SK-N-SH (cell line): Measurements from ENCODE around the gene TEK. TPM values are rescaled to one million over a fixed set of nuclear protein-coding genes. Genes with fewer than 3 reads are reported as not detected.

ENCODE experiments used
- CTCF ChIA-PET: fragments of 300-600, 350-600 bp; formaldehyde crosslinking; extraction: SDS; loops from one replicate; lab custom pipeline; 2021; lab: Yijun Ruan, JAX
- POLR2A ChIA-PET: fragments of 350-600 bp; sonication (Branson Sonifier 250); formaldehyde crosslinking; extraction: SDS; loops from one replicate; lab custom pipeline; 2020; ENCODE audit warnings: antibody characterized with exemption, inconsistent platforms; lab: Yijun Ruan, JAX
- DNase-seq: peaks from one replicate; pipeline ENCODE4 v3.0.0; 2012
- H2AFZ ChIP-seq: fragments of 200-600 bp; sonication (generic); 2 replicates; pipeline ENCODE4 v1.8.1; 2016; ENCODE audit warnings: antibody characterized with exemption, mild to moderate bottlenecking, low read depth
- H3F3A ChIP-seq: fragments of 200-600 bp; sonication (generic); replicated peaks from 2 replicates; pipeline ENCODE3; 2016; ENCODE audit warnings: antibody characterized with exemption, mild to moderate bottlenecking; ENCODE audit not compliant: insufficient read depth
- H3K27ac ChIP-seq, 2 experiments: fragments of 200-500 bp in 1 of 2; fragments of 200-600 bp in 1 of 2; sonication (Bioruptor generic) in 1 of 2; sonication (generic), shearing (Covaris generic) in 1 of 2; 2 replicates each; pipeline versions ENCODE4 v1.5.1 to v1.6.1; 2014 to 2016; ENCODE audit warnings: low read depth in 2 of 2, inconsistent platforms in 1 of 2, low read length in 1 of 2, mild to moderate bottlenecking in 1 of 2, mixed read lengths in 1 of 2
- H3K27me3 ChIP-seq: fragments of 200-600 bp; sonication (generic), shearing (Covaris generic); 2 replicates; pipeline ENCODE4 v1.6.1; 2016; ENCODE audit warnings: mixed run types; ENCODE audit not compliant: insufficient read depth
- H3K36me3 ChIP-seq, 2 experiments: fragments of 200-500 bp in 1 of 2; fragments of 200-600 bp in 1 of 2; sonication (Bioruptor generic) in 1 of 2; sonication (generic) in 1 of 2; replicated peaks in 1 of 2; 2 replicates each; pipeline versions ENCODE3 to v1.5.1; 2014 to 2016; ENCODE audit warnings: low read length in 1 of 2, mild to moderate bottlenecking in 1 of 2; ENCODE audit not compliant: insufficient read depth in 2 of 2, control insufficient read depth in 1 of 2
- H3K4me1 ChIP-seq, 2 experiments: fragments of 200-500 bp in 1 of 2; fragments of 200-600 bp in 1 of 2; sonication (Bioruptor generic) in 1 of 2; sonication (generic), shearing (Covaris generic) in 1 of 2; 2 replicates each; pipeline versions ENCODE4 v1.5.1 to v1.6.1; 2014 to 2016; ENCODE audit warnings: low read depth in 1 of 2, low read length in 1 of 2, mixed run types in 1 of 2; ENCODE audit not compliant: insufficient read depth in 2 of 2, control insufficient read depth in 1 of 2
- H3K4me2 ChIP-seq: fragments of 200-600 bp; sonication (generic), shearing (Covaris generic); 2 replicates; pipeline ENCODE4 v1.6.1; 2017; ENCODE audit warnings: mixed run types
- H3K4me3 ChIP-seq, 2 experiments: fragments of 200-500 bp in 1 of 2; fragments of 200-600 bp in 1 of 2; sonication (Bioruptor generic) in 1 of 2; sonication (generic), shearing (Covaris generic) in 1 of 2; 2 replicates each; pipeline versions ENCODE4 v1.5.1 to v1.8.1; 2014 to 2016; ENCODE audit warnings: low read depth in 2 of 2, inconsistent platforms in 1 of 2, low read length in 1 of 2, mild to moderate bottlenecking in 1 of 2, mixed read lengths in 1 of 2, moderate library complexity in 1 of 2
- H3K79me2 ChIP-seq: fragments of 200-600 bp; sonication (generic); 2 replicates; pipeline ENCODE4 v1.8.1; 2017; ENCODE audit warnings: mild to moderate bottlenecking; ENCODE audit not compliant: insufficient read depth
- H3K9ac ChIP-seq: fragments of 200-600 bp; sonication (generic); 2 replicates; pipeline ENCODE4 v1.6.1; 2017; ENCODE audit warnings: mixed run types
- H3K9me2 ChIP-seq: fragments of 200-600 bp; sonication (generic); 2 replicates; pipeline ENCODE4 v1.6.1; 2017; ENCODE audit warnings: mixed run types
- H3K9me3 ChIP-seq: fragments of 200-600 bp; sonication (generic); 2 replicates; pipeline ENCODE4 v1.6.1; 2017; ENCODE audit warnings: mixed run types, mild to moderate bottlenecking, moderate library complexity
- H4K20me1 ChIP-seq: fragments of 200-600 bp; sonication (generic); 2 replicates; pipeline ENCODE4 v1.6.1; 2017; ENCODE audit warnings: mild to moderate bottlenecking, mixed run types; ENCODE audit not compliant: insufficient read depth
- CHD2 ChIP-seq: fragments of 150-350 bp; IDR thresholded peaks from 2 replicates; pipeline ENCODE4 v1.6.1; 2018; ENCODE audit warnings: low read length; ENCODE audit not compliant: partially characterized antibody
- CTCF ChIP-seq: fragments of 200-600 bp; sonication (generic); IDR thresholded peaks from 2 replicates; pipeline ENCODE4 v1.6.1; 2017; ENCODE audit warnings: antibody characterized with exemption, mild to moderate bottlenecking, moderate library complexity
- ELF1 ChIP-seq: IDR thresholded peaks from 2 replicates; pipeline ENCODE4 v1.4.0; 2012
- EP300 ChIP-seq, 2 experiments: IDR thresholded peaks; 2 replicates each; pipeline versions ENCODE4 v1.4.0 to v1.6.1; 2012; ENCODE audit warnings: borderline replicate concordance in 1 of 2, low read depth in 1 of 2, low read length in 1 of 2
- FOSL2 ChIP-seq: IDR thresholded peaks from 2 replicates; pipeline ENCODE4 v1.4.0; 2012; ENCODE audit warnings: low read depth, mild to moderate bottlenecking, moderate library complexity, borderline replicate concordance
- FOXJ3 ChIP-seq: sonication (generic); formaldehyde crosslinking; IDR thresholded peaks from 2 replicates; pipeline ENCODE4 v1.5.1; 2020; ENCODE audit warnings: mild to moderate bottlenecking, missing genetic modification reagents
- FOXM1 ChIP-seq: IDR thresholded peaks from 2 replicates; pipeline ENCODE4 v1.4.0; 2012; ENCODE audit warnings: low read depth, mild to moderate bottlenecking
- GABPA ChIP-seq: IDR thresholded peaks from 2 replicates; pipeline ENCODE4 v1.4.0; 2012; ENCODE audit warnings: low read depth, mild to moderate bottlenecking
- GATA2 ChIP-seq: sonication (generic); formaldehyde crosslinking; IDR thresholded peaks from 2 replicates; pipeline ENCODE4 v1.5.0; 2020; ENCODE audit warnings: mild to moderate bottlenecking, missing genetic modification reagents
- JUND ChIP-seq: IDR thresholded peaks from 2 replicates; pipeline ENCODE4 v1.4.0; 2012
- MEF2A ChIP-seq: IDR thresholded peaks from 2 replicates; pipeline ENCODE4 v1.4.0; 2012; ENCODE audit warnings: low read depth, borderline replicate concordance
- RAD21 ChIP-seq: IDR thresholded peaks from 2 replicates; pipeline ENCODE4 v1.6.1; 2012; ENCODE audit warnings: mild to moderate bottlenecking, low read length
- RXRA ChIP-seq: IDR thresholded peaks from 2 replicates; pipeline ENCODE4 v1.4.0; 2012; ENCODE audit warnings: low read depth, mild to moderate bottlenecking, borderline replicate concordance
- SIN3A ChIP-seq: IDR thresholded peaks from 2 replicates; pipeline ENCODE4 v1.6.1; 2012; ENCODE audit warnings: low read depth, mild to moderate bottlenecking, low read length, moderate library complexity, borderline replicate concordance
- SMC3 ChIP-seq: IDR thresholded peaks from 2 replicates; pipeline ENCODE4 v1.6.1; 2012; ENCODE audit warnings: low read depth, low read length, improper control_type of control experiment
- TAF1 ChIP-seq: IDR thresholded peaks from 2 replicates; pipeline ENCODE4 v1.6.1; 2012; ENCODE audit warnings: low read depth, mild to moderate bottlenecking, low read length, moderate library complexity, borderline replicate concordance
- TEAD4 ChIP-seq: IDR thresholded peaks from 2 replicates; pipeline ENCODE4 v1.4.0; 2012; ENCODE audit warnings: mild to moderate bottlenecking, borderline replicate concordance; ENCODE audit not compliant: insufficient read depth
- YY1 ChIP-seq: IDR thresholded peaks from 2 replicates; pipeline ENCODE4 v1.4.0; 2012; ENCODE audit warnings: low read depth, mild to moderate bottlenecking
- whole genome bisulfite sequencing: methylation state at CpG from one replicate; pipeline ENCODE4 v1.1.6; 2017; ENCODE audit warnings: low lambda C conversion rate; 5-methylcytosine and 5-hydroxymethylcytosine counted together
- polyA plus RNA-seq, 3 experiments: library from polyadenylated mRNA; depleted of rRNA; stranded (reverse); fragments of >200 nt; gene quantifications; 2 replicates each; pipeline ENCODE4 v1.2.3, GENCODE V29; 2012
- TF ChIP-seq, protein P1 (sequence below): IDR thresholded peaks from 2 replicates; pipeline ENCODE4 v1.6.1; 2012; ENCODE audit warnings: mild to moderate bottlenecking, low read depth, low read length, moderate library complexity
- TF ChIP-seq, protein P2 (sequence below): IDR thresholded peaks from 2 replicates; pipeline ENCODE4; 2012

Gene TEK
- polyA plus RNA-seq, 1 of the 3 experiments (the other 2 are of a cell fraction) = 0.03 TPM

DNA sequence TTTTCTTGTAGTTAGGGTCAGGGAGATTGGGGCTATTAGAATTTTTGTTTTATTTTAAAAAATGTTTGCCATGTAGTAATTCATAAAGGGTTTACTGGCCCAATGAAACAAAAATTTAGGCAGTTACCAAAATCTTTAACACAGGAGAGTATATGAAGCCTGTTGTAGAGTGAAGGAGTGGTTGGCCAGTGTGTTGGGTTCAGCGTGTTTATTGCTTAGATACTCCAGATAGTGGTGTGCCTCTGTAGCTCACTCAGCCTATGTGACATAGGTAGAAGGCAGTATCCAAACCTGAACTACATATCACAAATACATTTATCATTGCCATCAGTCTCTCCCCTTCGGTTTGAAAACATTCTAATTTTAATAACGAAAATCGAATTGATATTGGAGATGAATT lies 1.2 kb downstream of the TEK start:
- Histone ChIP-seq H3K9me2 (no peaks in the 10 kb centered on the region), H3K9ac (no peak overlapping the region), H3K27me3 (no peaks in the 10 kb centered on the region), H2AFZ (no peak overlapping the region), H3K27ac (no peak overlapping the region), H3K79me2 (no peaks in the 10 kb centered on the region), H3K4me3 (no peak overlapping the region), H3K4me2 (no peak overlapping the region), H3K4me1 (no peaks in the 10 kb centered on the region), H3F3A (no peaks in the 10 kb centered on the region), H4K20me1 (no peaks in the 10 kb centered on the region), H3K36me3 (no peaks in the 10 kb centered on the region), H3K9me3 (no peaks in the 10 kb centered on the region)
- DNase-seq = no peak
- ChIA-PET CTCF (no interaction called here), POLR2A (no interaction called here)
- WGBS = 59% methylated on average over 4 of the region's 4 CpGs
- TF ChIP-seq CTCF (no peak), FOXM1 (no peak), ELF1 (no peak), RAD21 (no peak), CHD2 (no peak), FOXJ3 (CRISPR knock-in tag) (no peak), JUND (no peak), SIN3A (no peak), GABPA (no peak), TAF1 (no peak), TEAD4 (no peak), EP300 (IDR thresholded peaks at IDR 0.05; ENCODE audit: borderline replicate concordance in 1 of 2, low read depth in 1 of 2, low read length in 1 of 2) (no peak), MEF2A (no peak), YY1 (no peak), SMC3 (no peak), FOSL2 (no peak), GATA2 (CRISPR knock-in tag) (no peak), RXRA (no peak)
- TF ChIP-seq, protein P1, sequence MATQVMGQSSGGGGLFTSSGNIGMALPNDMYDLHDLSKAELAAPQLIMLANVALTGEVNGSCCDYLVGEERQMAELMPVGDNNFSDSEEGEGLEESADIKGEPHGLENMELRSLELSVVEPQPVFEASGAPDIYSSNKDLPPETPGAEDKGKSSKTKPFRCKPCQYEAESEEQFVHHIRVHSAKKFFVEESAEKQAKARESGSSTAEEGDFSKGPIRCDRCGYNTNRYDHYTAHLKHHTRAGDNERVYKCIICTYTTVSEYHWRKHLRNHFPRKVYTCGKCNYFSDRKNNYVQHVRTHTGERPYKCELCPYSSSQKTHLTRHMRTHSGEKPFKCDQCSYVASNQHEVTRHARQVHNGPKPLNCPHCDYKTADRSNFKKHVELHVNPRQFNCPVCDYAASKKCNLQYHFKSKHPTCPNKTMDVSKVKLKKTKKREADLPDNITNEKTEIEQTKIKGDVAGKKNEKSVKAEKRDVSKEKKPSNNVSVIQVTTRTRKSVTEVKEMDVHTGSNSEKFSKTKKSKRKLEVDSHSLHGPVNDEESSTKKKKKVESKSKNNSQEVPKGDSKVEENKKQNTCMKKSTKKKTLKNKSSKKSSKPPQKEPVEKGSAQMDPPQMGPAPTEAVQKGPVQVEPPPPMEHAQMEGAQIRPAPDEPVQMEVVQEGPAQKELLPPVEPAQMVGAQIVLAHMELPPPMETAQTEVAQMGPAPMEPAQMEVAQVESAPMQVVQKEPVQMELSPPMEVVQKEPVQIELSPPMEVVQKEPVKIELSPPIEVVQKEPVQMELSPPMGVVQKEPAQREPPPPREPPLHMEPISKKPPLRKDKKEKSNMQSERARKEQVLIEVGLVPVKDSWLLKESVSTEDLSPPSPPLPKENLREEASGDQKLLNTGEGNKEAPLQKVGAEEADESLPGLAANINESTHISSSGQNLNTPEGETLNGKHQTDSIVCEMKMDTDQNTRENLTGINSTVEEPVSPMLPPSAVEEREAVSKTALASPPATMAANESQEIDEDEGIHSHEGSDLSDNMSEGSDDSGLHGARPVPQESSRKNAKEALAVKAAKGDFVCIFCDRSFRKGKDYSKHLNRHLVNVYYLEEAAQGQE = no peak
- TF ChIP-seq, protein P2, sequence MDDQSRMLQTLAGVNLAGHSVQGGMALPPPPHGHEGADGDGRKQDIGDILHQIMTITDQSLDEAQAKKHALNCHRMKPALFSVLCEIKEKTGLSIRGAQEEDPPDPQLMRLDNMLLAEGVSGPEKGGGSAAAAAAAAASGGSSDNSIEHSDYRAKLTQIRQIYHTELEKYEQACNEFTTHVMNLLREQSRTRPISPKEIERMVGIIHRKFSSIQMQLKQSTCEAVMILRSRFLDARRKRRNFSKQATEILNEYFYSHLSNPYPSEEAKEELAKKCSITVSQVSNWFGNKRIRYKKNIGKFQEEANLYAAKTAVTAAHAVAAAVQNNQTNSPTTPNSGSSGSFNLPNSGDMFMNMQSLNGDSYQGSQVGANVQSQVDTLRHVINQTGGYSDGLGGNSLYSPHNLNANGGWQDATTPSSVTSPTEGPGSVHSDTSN = no peak
